Keratinocyte (primary cell): ENCODE data around the gene ATXN7L2. TPM values are rescaled to one million over a fixed set of nuclear protein-coding genes. Genes with fewer than 3 reads are reported as not detected.

Source experiments
- DNase-seq: peaks from one replicate; pipeline ENCODE4 v3.0.0-alpha.2; 2011; ENCODE audit warnings: low read depth, missing footprints, low spot score
- FAIRE-seq: peaks from 2 replicates; lab custom pipeline; 2011; peaks lifted over from hg19 to GRCh38; lab: Jason Lieb, UNC
- H2AFZ ChIP-seq: 2 replicates; pipeline ENCODE4 v1.6.0; 2012; ENCODE audit warnings: low read length, control low read depth, inconsistent platforms; ENCODE audit not compliant: control insufficient read depth
- H3K27ac ChIP-seq: 2 replicates; pipeline ENCODE4 v1.5.1; 2011; ENCODE audit warnings: low read length; ENCODE audit not compliant: control insufficient read depth, insufficient read depth
- H3K27me3 ChIP-seq: 3 replicates; pipeline ENCODE4 v1.6.0; 2011; ENCODE audit warnings: low read length; ENCODE audit not compliant: control insufficient read depth, insufficient read depth; ENCODE audit errors: extremely low read depth
- H3K36me3 ChIP-seq, 2 experiments: 2 replicates in 1 of 2; 3 replicates in 1 of 2; pipeline ENCODE4 v1.5.1; 2011; ENCODE audit warnings: low read length in 2 of 2, mild to moderate bottlenecking in 1 of 2; ENCODE audit not compliant: control insufficient read depth in 2 of 2, insufficient read depth in 2 of 2; ENCODE audit errors: extremely low read depth in 1 of 2
- H3K4me1 ChIP-seq: 3 replicates; pipeline ENCODE4 v1.5.1; 2011; ENCODE audit warnings: low read length; ENCODE audit not compliant: control insufficient read depth, insufficient read depth; ENCODE audit errors: extremely low read depth
- H3K4me2 ChIP-seq: 3 replicates; pipeline ENCODE4 v1.6.0; 2011; ENCODE audit warnings: low read depth, low read length; ENCODE audit not compliant: control insufficient read depth, insufficient read depth; ENCODE audit errors: extremely low read depth
- H3K4me3 ChIP-seq, 3 experiments: fragments of 200-600 bp in 1 of 3; sonication (generic) in 1 of 3; 2 replicates in 2 of 3; 3 replicates in 1 of 3; pipeline ENCODE4 v1.5.1; 2011 to 2016; ENCODE audit warnings: low read length in 3 of 3, mild to moderate bottlenecking in 3 of 3, control low read depth in 2 of 3, inconsistent platforms in 1 of 3, low read depth in 1 of 3, mixed read lengths in 1 of 3, mixed run types in 1 of 3, moderate library complexity in 1 of 3; ENCODE audit not compliant: control insufficient read depth in 2 of 3, insufficient read depth in 2 of 3; ENCODE audit errors: extremely low read depth in 1 of 3
- H3K79me2 ChIP-seq: 2 replicates; pipeline ENCODE4 v1.6.0; 2012; ENCODE audit warnings: low read length; ENCODE audit not compliant: control insufficient read depth, insufficient read depth
- H3K9ac ChIP-seq: 3 replicates; pipeline ENCODE4 v1.6.0; 2011; ENCODE audit warnings: low read length; ENCODE audit not compliant: control insufficient read depth, insufficient read depth; ENCODE audit errors: extremely low read depth
- H3K9me1 ChIP-seq: 3 replicates; pipeline ENCODE4 v1.6.0; 2011; ENCODE audit warnings: low read length; ENCODE audit not compliant: control insufficient read depth, insufficient read depth; ENCODE audit errors: extremely low read depth
- H3K9me3 ChIP-seq: 2 replicates; pipeline ENCODE4 v1.5.1; 2012; ENCODE audit warnings: low read depth, low read length; ENCODE audit not compliant: control insufficient read depth
- H4K20me1 ChIP-seq: 3 replicates; pipeline ENCODE4 v1.6.0; 2011; ENCODE audit warnings: low read length; ENCODE audit not compliant: control insufficient read depth, insufficient read depth; ENCODE audit errors: extremely low read depth
- EZH2 ChIP-seq: IDR thresholded peaks from one replicate; pipeline ENCODE4 v1.6.1; 2012; ENCODE audit warnings: inconsistent platforms, mild to moderate bottlenecking, low read length, moderate library complexity
- dilution Hi-C: fragments of 300-500 bp; cut with MboI; formaldehyde crosslinking; loops from one replicate; pipeline ENCODE4 v1.7.0; 2020; ENCODE audit warnings: low sequenced_read_pairs; ENCODE audit not compliant: extremely low pct_ligation_motif_present
- polyA plus RNA-seq, 5 experiments: library from polyadenylated mRNA; depleted of rRNA in 3 of 5; stranded (reverse) in 3 of 5; stranded (forward) in 1 of 5; unstranded in 1 of 5; fragments of >200 nt; gene quantifications; 1 replicate in 1 of 5; 2 replicates in 3 of 5; 3 replicates in 1 of 5; pipeline versions ENCODE4 v1.2.1 to v1.2.3, GENCODE V29; 2011 to 2012; ENCODE audit warnings: missing spikeins in 2 of 5, low read depth in 1 of 5, low replicate concordance in 1 of 5
- TF ChIP-seq, protein P1 (sequence below), 3 experiments: IDR thresholded peaks in 1 of 3; conservative IDR thresholded peaks in 1 of 3; optimal IDR thresholded peaks in 1 of 3; 2 replicates in 2 of 3; 3 replicates in 1 of 3; pipeline versions ENCODE3 to v1.5.1; 2011; ENCODE audit warnings: low read length in 3 of 3, mild to moderate bottlenecking in 3 of 3, moderate library complexity in 2 of 3, control low read depth in 1 of 3, inconsistent platforms in 1 of 3; ENCODE audit not compliant: insufficient read depth in 2 of 3; ENCODE audit errors: extremely low read depth in 1 of 3

Gene ATXN7L2
- polyA plus RNA-seq, 1 donor (not counting 4 experiments of a cell fraction or from before 2014, with no cell fraction given): 1.2 TPM

- Histone ChIP-seq H3K4me2 (no peak overlapping the region), H3K4me1 (peaks cover 10% of the 10 kb centered on the region), H4K20me1 (peaks cover 2% of the 10 kb centered on the region), H3K27ac (no peak overlapping the region), H3K9ac (no peak overlapping the region), H3K79me2 (peaks cover 5% of the 10 kb centered on the region), H3K9me1 (peaks cover 3% of the 10 kb centered on the region), H3K4me3 (no peak overlapping the region), H3K9me3 (no peaks in the 10 kb centered on the region), H2AFZ (no peak overlapping the region), H3K27me3 (peaks cover 23% of the 10 kb centered on the region), H3K36me3 (no peaks in the 10 kb centered on the region)
- FAIRE-seq: no peak
- no peak for DNase-seq
- dilution Hi-C loops: no loop called here
- no peak for TF ChIP-seq EZH2
- TF ChIP-seq, protein P1, sequence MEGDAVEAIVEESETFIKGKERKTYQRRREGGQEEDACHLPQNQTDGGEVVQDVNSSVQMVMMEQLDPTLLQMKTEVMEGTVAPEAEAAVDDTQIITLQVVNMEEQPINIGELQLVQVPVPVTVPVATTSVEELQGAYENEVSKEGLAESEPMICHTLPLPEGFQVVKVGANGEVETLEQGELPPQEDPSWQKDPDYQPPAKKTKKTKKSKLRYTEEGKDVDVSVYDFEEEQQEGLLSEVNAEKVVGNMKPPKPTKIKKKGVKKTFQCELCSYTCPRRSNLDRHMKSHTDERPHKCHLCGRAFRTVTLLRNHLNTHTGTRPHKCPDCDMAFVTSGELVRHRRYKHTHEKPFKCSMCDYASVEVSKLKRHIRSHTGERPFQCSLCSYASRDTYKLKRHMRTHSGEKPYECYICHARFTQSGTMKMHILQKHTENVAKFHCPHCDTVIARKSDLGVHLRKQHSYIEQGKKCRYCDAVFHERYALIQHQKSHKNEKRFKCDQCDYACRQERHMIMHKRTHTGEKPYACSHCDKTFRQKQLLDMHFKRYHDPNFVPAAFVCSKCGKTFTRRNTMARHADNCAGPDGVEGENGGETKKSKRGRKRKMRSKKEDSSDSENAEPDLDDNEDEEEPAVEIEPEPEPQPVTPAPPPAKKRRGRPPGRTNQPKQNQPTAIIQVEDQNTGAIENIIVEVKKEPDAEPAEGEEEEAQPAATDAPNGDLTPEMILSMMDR (optimal IDR thresholded peaks at IDR 0.05 in 1 of 3, IDR thresholded peaks at IDR 0.05 in 1 of 3, conservative IDR thresholded peaks at IDR 0.05 in 1 of 3; ENCODE audit: extremely low read depth in 1 of 3, insufficient read depth in 2 of 3, low read length in 3 of 3): no peak
Measured at GRCh38 chr1:109479901-109480300, 3.8 kb upstream of the ATXN7L2 start.

- no peak overlapping the region for H3K4me2 ChIP-seq
- H3K9ac ChIP-seq: no peak overlapping the region
- peaks cover 0 to 6% of the 10 kb centered on the region in 2 experiments for H3K36me3 ChIP-seq
- H3K4me3 ChIP-seq: no peak overlapping the region
- TF ChIP-seq, protein P1 (optimal IDR thresholded peaks at IDR 0.05 in 1 of 3, IDR thresholded peaks at IDR 0.05 in 1 of 3, conservative IDR thresholded peaks at IDR 0.05 in 1 of 3; ENCODE audit: extremely low read depth in 1 of 3, insufficient read depth in 2 of 3, low read length in 3 of 3): no peak
- TF ChIP-seq EZH2: no peak
- no peaks in the 10 kb centered on the region for H4K20me1 ChIP-seq
- peaks cover 4% of the 10 kb centered on the region for H3K9me1 ChIP-seq
- H3K4me1 ChIP-seq: peaks cover 11% of the 10 kb centered on the region
- no peaks in the 10 kb centered on the region for H3K9me3 ChIP-seq
- H3K27ac ChIP-seq: no peak overlapping the region
- no peak overlapping the region for H2AFZ ChIP-seq
- DNase-seq (no peak), FAIRE-seq (no peak)
- H3K79me2 ChIP-seq: peaks cover 5% of the 10 kb centered on the region
- dilution Hi-C loops: no loop called here
- H3K27me3 ChIP-seq: peaks cover 23% of the 10 kb centered on the region
Measured at GRCh38 chr1:109481646-109482045, 2.1 kb upstream of the ATXN7L2 start.
